HG03066 (cell line): ENCODE data around the gene TPSD1.
"Not testable (repeated sequence)": the region's sequence is repeated elsewhere in the genome, so short reads cannot be mapped to it uniquely, and the experiment has no call there.

ENCODE experiments used
- ATAC-seq: cut with Tn5 transposase; IDR thresholded peaks from one replicate; pipeline ENCODE4 v1.9.1; 2021; ENCODE audit warnings: low read depth; ENCODE audit not compliant: unreplicated experiment

Gene TPSD1

GRCh38 chr16:1260101-1260680, 4.3 kb downstream of the TPSD1 start:
- ATAC-seq = no peak

GRCh38 chr16:1261131-1261892, 5.4 kb downstream of the TPSD1 start:
- ATAC-seq = no peak

GRCh38 chr16:1262210-1262845, 6.5 kb downstream of the TPSD1 start:
- ATAC-seq = no peak

- no peak for ATAC-seq
Observed at GRCh38 chr16:1262846-1263221, 7.0 kb downstream of the TPSD1 start.

- no peak for ATAC-seq
Observed at GRCh38 chr16:1263591-1264344, 7.9 kb downstream of the TPSD1 start.

- no peak for ATAC-seq
Observed at GRCh38 chr16:1264345-1265089, 8.6 kb downstream of the TPSD1 start.

- no peak for ATAC-seq
Observed at GRCh38 chr16:1265090-1265630, 9.3 kb downstream of the TPSD1 start.

GRCh38 chr16:1265826-1266225, 10.0 kb downstream of the TPSD1 start:
- no peak for ATAC-seq

- ATAC-seq = not testable (repeated sequence)
Observed at GRCh38 chr16:1269418-1269817, 13.5 kb downstream of the TPSD1 start.

- no peak for ATAC-seq
Observed at GRCh38 chr16:1271380-1271723, 15.5 kb downstream of the TPSD1 start.

GRCh38 chr16:1271724-1272413, 16.0 kb downstream of the TPSD1 start:
- ATAC-seq = not testable (repeated sequence)

- ATAC-seq = no peak
Observed at GRCh38 chr16:1272453-1273198, 16.8 kb downstream of the TPSD1 start.

- ATAC-seq = no peak
Observed at GRCh38 chr16:1273816-1274215, 17.9 kb downstream of the TPSD1 start.

GRCh38 chr16:1274767-1275166, 18.9 kb downstream of the TPSD1 start:
- no peak for ATAC-seq

GRCh38 chr16:1275791-1276579, 20.1 kb downstream of the TPSD1 start:
- no peak for ATAC-seq

GRCh38 chr16:1276580-1276878, 20.7 kb downstream of the TPSD1 start:
- ATAC-seq = no peak

- no peak for ATAC-seq
Observed at GRCh38 chr16:1277151-1277598, 21.3 kb downstream of the TPSD1 start.

- no peak for ATAC-seq
Observed at GRCh38 chr16:1277617-1278282, 21.9 kb downstream of the TPSD1 start.
